Transverse colon (tissue), 4 donors: Measurements from ENCODE around the gene RELN. TPM values are rescaled to one million over a fixed set of nuclear protein-coding genes. Genes with fewer than 3 reads are reported as not detected.

Experiments
- DNase-seq: peaks from one replicate; pipeline ENCODE4 v3.0.0-alpha.2; 2019
- H3K27ac ChIP-seq, 4 donors: fragments of 200-600 bp; sonication (generic); 2 replicates each; pipeline ENCODE4 v1.5.1; 2016 to 2018; ENCODE audit warnings: inconsistent platforms in 4 of 4
- H3K27me3 ChIP-seq: fragments of 200-600 bp; sonication (generic); 2 replicates; pipeline ENCODE4 v1.5.1; 2017; ENCODE audit warnings: inconsistent platforms
- H3K36me3 ChIP-seq, 4 donors: fragments of 200-600 bp; sonication (generic); 2 replicates each; pipeline ENCODE4 v1.5.1; 2017 to 2019; ENCODE audit warnings: inconsistent platforms in 4 of 4
- H3K4me1 ChIP-seq, 4 donors: fragments of 200-600 bp; sonication (generic); 2 replicates each; pipeline ENCODE4 v1.5.1; 2017 to 2020; ENCODE audit warnings: inconsistent platforms in 4 of 4
- H3K4me3 ChIP-seq, 4 donors: fragments of 200-600 bp; sonication (generic); 1 replicate in 1 of 4; 2 replicates in 3 of 4; pipeline versions ENCODE4 v1.5.1 to v1.6.1; 2017 to 2019; ENCODE audit warnings: inconsistent platforms in 4 of 4
- H3K9me3 ChIP-seq, 2 donors: fragments of 200-600 bp; sonication (generic); 2 replicates each; pipeline ENCODE4 v1.5.1; 2017 to 2019; ENCODE audit warnings: inconsistent platforms in 2 of 2
- CTCF ChIP-seq, 5 experiments: fragments of 200-600 bp in 3 of 5; fragments of 450-650 bp in 2 of 5; sonication (generic) in 3 of 5; IDR thresholded peaks; 1 replicate in 2 of 5; 2 replicates in 3 of 5; pipeline ENCODE4 v1.5.1; 2016 to 2017; ENCODE audit warnings: antibody characterized with exemption in 5 of 5, inconsistent platforms in 3 of 5, mild to moderate bottlenecking in 2 of 5, moderate library complexity in 1 of 5
- EP300 ChIP-seq: sonication (generic); formaldehyde crosslinking; IDR thresholded peaks from one replicate; pipeline ENCODE4 v1.6.1; 2017; ENCODE audit warnings: antibody characterized with exemption, low read depth
- POLR2A ChIP-seq: fragments of 450-650 bp; IDR thresholded peaks from one replicate; pipeline ENCODE4 v1.6.1; 2016; ENCODE audit warnings: antibody characterized with exemption, mild to moderate bottlenecking, moderate library complexity
- POLR2AphosphoS5 ChIP-seq, 3 donors: sonication (generic); formaldehyde crosslinking; IDR thresholded peaks; one replicate each; pipeline ENCODE4 v1.6.1; 2016; ENCODE audit warnings: antibody characterized with exemption in 3 of 3
- WGBS, 2 donors: methylation state at CpG; one replicate each; pipeline ENCODE4 v1.1.5; 2018; ENCODE audit warnings: low coverage in 1 of 2; 5-methylcytosine and 5-hydroxymethylcytosine counted together
- in situ Hi-C, 4 donors: fragments of 200-750 bp; cut with MboI; loops; one replicate each; pipeline versions ENCODE4 v1.15.0 to v1.15.1; 2017; ENCODE audit warnings: low sequenced_read_pairs in 3 of 4, low pct_ligation_motif_present in 1 of 4, low pct_unique_long_range_greater_than_20kb in 1 of 4
- intact Hi-C: fragments of 100-400 bp; cut with DNase I; formaldehyde crosslinking; loops from one replicate; pipeline ENCODE4 v1.15.1; 2023; ENCODE audit warnings: low total_unique reads
- total RNA-seq, 4 donors: library from RNA; depleted of rRNA; stranded (reverse); fragments of >200 nt; gene quantifications; one replicate each; pipeline ENCODE4 v1.1.0, GENCODE V29; 2016

The RELN gene
- total RNA-seq, 4 donors from 2014 or later: 1.00 to 2.7 (median 1.5) TPM; not detected in 1

GRCh38 chr7:104023100-104023499 lies 33.6 kb upstream of the RELN start:
- Histone ChIP-seq H3K4me1 (no peaks in the 10 kb centered on the region), H3K4me3 (no peak overlapping the region), H3K27ac (no peak overlapping the region), H3K9me3 (no peaks in the 10 kb centered on the region), H3K27me3 (no peaks in the 10 kb centered on the region), H3K36me3 (no peaks in the 10 kb centered on the region)
- in situ Hi-C loops (no loop called here), intact Hi-C loops (no loop called here)
- 91% methylated on average over 2 of the region's 3 CpGs; no CpG with 5 or more reads in 1 of the 2 donors for WGBS, 2 donors
- no peak for DNase-seq
- TF ChIP-seq CTCF (IDR thresholded peaks at IDR 0.05): no peak
- TF ChIP-seq POLR2AphosphoS5 (IDR thresholded peaks at IDR 0.05): no peak
- TF ChIP-seq POLR2A: no peak
- no peak for TF ChIP-seq EP300

- H3K9me3 ChIP-seq: no peaks in the 10 kb centered on the region
- no peaks in the 10 kb centered on the region for H3K27me3 ChIP-seq
- DNase-seq: no peak
- WGBS, 2 donors: 63 to 69% methylated on average over 1 of the region's 1 CpG
- H3K36me3 ChIP-seq: no peaks in the 10 kb centered on the region
- TF ChIP-seq POLR2A (no peak), EP300 (no peak), POLR2AphosphoS5 (IDR thresholded peaks at IDR 0.05) (no peak), CTCF (IDR thresholded peaks at IDR 0.05) (no peak)
- intact Hi-C loops: no loop called here
- H3K4me1 ChIP-seq: no peaks in the 10 kb centered on the region
- in situ Hi-C loops: no loop called here
- H3K27ac ChIP-seq: no peak overlapping the region
- no peak overlapping the region for H3K4me3 ChIP-seq
These were observed 29.0 kb upstream of the RELN start for GRCh38 chr7:104018425-104018824.

- Histone ChIP-seq H3K27me3 (no peaks in the 10 kb centered on the region), H3K4me1 (no peaks in the 10 kb centered on the region), H3K27ac (no peak overlapping the region), H3K36me3 (no peaks in the 10 kb centered on the region), H3K4me3 (no peak overlapping the region), H3K9me3 (no peaks in the 10 kb centered on the region)
- in situ Hi-C loops: no loop called here
- WGBS, 2 donors: 43 to 66% methylated on average over 2 of the region's 2 CpGs
- TF ChIP-seq EP300 (no peak), POLR2A (no peak), POLR2AphosphoS5 (IDR thresholded peaks at IDR 0.05) (no peak), CTCF (IDR thresholded peaks at IDR 0.05) (no peak)
- intact Hi-C loops: no loop called here
- no peak for DNase-seq
These were observed 27.5 kb upstream of the RELN start for GRCh38 chr7:104017001-104017400.

GRCh38 chr7:104012835-104013234 lies 23.4 kb upstream of the RELN start:
- no peak for DNase-seq
- Histone ChIP-seq H3K27ac (no peak overlapping the region), H3K4me3 (no peak overlapping the region), H3K27me3 (no peaks in the 10 kb centered on the region), H3K9me3 (no peaks in the 10 kb centered on the region), H3K36me3 (no peaks in the 10 kb centered on the region), H3K4me1 (no peaks in the 10 kb centered on the region)
- in situ Hi-C loops (no loop called here), intact Hi-C loops (no loop called here)
- WGBS, 2 donors: 48 to 67% methylated on average over 1 of the region's 1 CpG
- no peak for TF ChIP-seq POLR2A

- Histone ChIP-seq H3K27ac (no peak overlapping the region), H3K4me1 (no peaks in the 10 kb centered on the region), H3K36me3 (no peaks in the 10 kb centered on the region), H3K9me3 (no peaks in the 10 kb centered on the region), H3K27me3 (no peaks in the 10 kb centered on the region), H3K4me3 (no peak overlapping the region)
- intact Hi-C loops (no loop called here), in situ Hi-C loops (no loop called here)
- no peak for DNase-seq
- TF ChIP-seq CTCF (IDR thresholded peaks at IDR 0.05) (no peak), POLR2AphosphoS5 (IDR thresholded peaks at IDR 0.05) (no peak), POLR2A (no peak), EP300 (no peak)
- 78 to 84% methylated on average over 1 to 2 of the region's 2 CpGs for WGBS, 2 donors
These were observed 22.4 kb upstream of the RELN start for GRCh38 chr7:104011829-104012228.
